NT2/D1 (cell line): ENCODE measurements around the gene LRRTM4.

Experiments used
- DNase-seq: peaks from one replicate; pipeline ENCODE4 v3.0.0-alpha.2; 2011; ENCODE audit warnings: low read depth, low spot score
- H3K27me3 ChIP-seq: 2 replicates; pipeline ENCODE4 v1.6.0; 2011; ENCODE audit warnings: mild to moderate bottlenecking; ENCODE audit not compliant: insufficient read length, insufficient read depth
- H3K36me3 ChIP-seq: 2 replicates; pipeline ENCODE4 v1.6.1; 2011; ENCODE audit warnings: mild to moderate bottlenecking, low read length, mixed read lengths; ENCODE audit not compliant: insufficient read depth, insufficient read length
- H3K4me1 ChIP-seq: 2 replicates; pipeline ENCODE4 v1.5.1; 2011; ENCODE audit not compliant: insufficient read depth, insufficient read length
- H3K4me3 ChIP-seq: 2 replicates; pipeline ENCODE4 v1.5.1; 2011; ENCODE audit warnings: low read depth; ENCODE audit not compliant: insufficient read length
- H3K9ac ChIP-seq: 2 replicates; pipeline ENCODE4 v1.6.0; 2011; ENCODE audit warnings: low read depth; ENCODE audit not compliant: insufficient read length
- H3K9me3 ChIP-seq: 2 replicates; pipeline ENCODE4 v1.5.1; 2011; ENCODE audit warnings: mild to moderate bottlenecking, low read length; ENCODE audit not compliant: insufficient read depth
- SUZ12 ChIP-seq: IDR thresholded peaks from 2 replicates; pipeline ENCODE4 v1.6.1; 2011; ENCODE audit not compliant: insufficient read length, insufficient read depth; ENCODE audit errors: extremely low read depth
- YY1 ChIP-seq: IDR thresholded peaks from 2 replicates; pipeline ENCODE4 v1.6.1; 2011; ENCODE audit not compliant: insufficient read length, insufficient read depth
- ZNF274 ChIP-seq: IDR thresholded peaks from 2 replicates; pipeline ENCODE4 v1.6.1; 2011; ENCODE audit warnings: mild to moderate bottlenecking, low read depth, low read length

LRRTM4 gene

DNA sequence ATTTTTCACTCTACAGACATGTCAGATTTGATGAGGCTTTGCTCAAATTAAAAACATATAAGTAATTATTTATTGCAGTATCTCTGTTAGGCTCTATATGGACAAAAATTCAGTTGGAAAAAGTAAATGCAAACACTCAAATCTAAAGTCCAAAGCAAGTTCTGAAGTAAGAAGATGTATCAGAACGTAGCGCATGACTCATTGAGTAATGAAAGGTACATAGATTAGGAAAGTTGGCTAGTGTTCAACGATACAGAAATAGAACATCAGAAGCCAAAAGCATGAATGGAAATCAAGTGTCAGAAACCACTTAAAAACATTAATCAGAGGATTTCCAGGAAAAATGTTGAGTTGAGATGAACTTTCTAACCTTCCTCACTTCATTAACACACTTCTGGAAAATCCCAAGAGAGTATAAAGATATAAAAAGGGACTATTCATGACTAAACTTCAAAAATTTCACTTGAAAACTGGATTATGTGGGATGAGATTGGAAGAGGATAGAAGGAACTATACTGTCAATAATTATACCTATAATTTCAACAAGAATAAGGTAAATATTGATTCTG, 494.1 kb downstream of the LRRTM4 start:
- H3K4me1 ChIP-seq = no peaks in the 10 kb centered on the region
- H3K9ac ChIP-seq = no peak overlapping the region
- H3K4me3 ChIP-seq = no peak overlapping the region
- no peaks in the 10 kb centered on the region for H3K36me3 ChIP-seq
- no peak for TF ChIP-seq SUZ12
- DNase-seq = no peak
- H3K27me3 ChIP-seq = no peaks in the 10 kb centered on the region
- peaks cover 2% of the 10 kb centered on the region; the same call in 1 of the 2 replicates for H3K9me3 ChIP-seq

DNA sequence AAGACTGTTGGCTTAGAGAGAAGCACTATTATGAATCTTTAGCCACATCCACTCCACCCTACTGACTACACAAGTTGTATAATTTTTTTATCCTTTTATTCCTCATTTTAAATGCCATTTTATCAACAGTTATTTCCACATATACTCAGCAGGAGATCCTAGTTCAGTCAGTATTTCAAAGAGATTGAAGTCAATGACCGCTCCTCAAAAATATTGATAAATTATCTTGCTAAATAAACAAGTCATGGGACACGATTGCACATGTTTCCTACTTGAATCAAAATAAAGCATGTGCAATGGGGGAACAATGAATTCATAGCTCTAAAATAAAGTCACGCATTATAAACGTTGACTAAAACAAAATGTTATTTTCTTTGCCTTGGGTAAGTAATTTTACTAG, 496.5 kb downstream of the LRRTM4 start:
- DNase-seq = no peak
- no peaks in the 10 kb centered on the region for H3K36me3 ChIP-seq
- H3K9ac ChIP-seq = no peak overlapping the region
- peaks cover 6% of the 10 kb centered on the region; the same call in 1 of the 2 replicates for H3K9me3 ChIP-seq
- H3K4me1 ChIP-seq = no peaks in the 10 kb centered on the region
- H3K4me3 ChIP-seq = no peak overlapping the region
- no peak for TF ChIP-seq SUZ12
- no peak for TF ChIP-seq YY1
- no peak for TF ChIP-seq ZNF274
- H3K27me3 ChIP-seq = no peaks in the 10 kb centered on the region

DNA sequence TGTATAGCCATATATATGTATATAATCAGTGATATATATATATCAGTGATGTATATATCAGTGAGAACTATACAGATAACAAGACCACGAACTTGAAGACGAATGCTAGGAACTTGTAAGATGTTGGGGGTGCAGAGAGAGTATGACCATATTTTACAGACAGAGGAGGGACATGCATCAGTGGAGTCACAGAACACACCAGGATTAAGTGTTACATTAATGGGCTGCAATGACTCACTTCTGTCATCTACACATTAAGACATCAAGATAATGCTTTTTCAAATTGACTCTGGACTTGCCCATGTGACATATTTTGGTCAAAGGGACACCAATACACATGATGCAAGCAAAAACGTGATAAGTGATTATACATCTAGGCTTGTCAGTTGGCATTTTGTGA, 501.0 kb downstream of the LRRTM4 start:
- H3K4me3 ChIP-seq = no peak overlapping the region
- H3K4me1 ChIP-seq = no peaks in the 10 kb centered on the region
- TF ChIP-seq SUZ12 (no peak), YY1 (no peak), ZNF274 (no peak)
- no peaks in the 10 kb centered on the region for H3K27me3 ChIP-seq
- H3K36me3 ChIP-seq = no peaks in the 10 kb centered on the region
- no peak overlapping the region for H3K9ac ChIP-seq
- DNase-seq = no peak
- peaks cover 6% of the 10 kb centered on the region; the same call in 1 of the 2 replicates for H3K9me3 ChIP-seq

DNA sequence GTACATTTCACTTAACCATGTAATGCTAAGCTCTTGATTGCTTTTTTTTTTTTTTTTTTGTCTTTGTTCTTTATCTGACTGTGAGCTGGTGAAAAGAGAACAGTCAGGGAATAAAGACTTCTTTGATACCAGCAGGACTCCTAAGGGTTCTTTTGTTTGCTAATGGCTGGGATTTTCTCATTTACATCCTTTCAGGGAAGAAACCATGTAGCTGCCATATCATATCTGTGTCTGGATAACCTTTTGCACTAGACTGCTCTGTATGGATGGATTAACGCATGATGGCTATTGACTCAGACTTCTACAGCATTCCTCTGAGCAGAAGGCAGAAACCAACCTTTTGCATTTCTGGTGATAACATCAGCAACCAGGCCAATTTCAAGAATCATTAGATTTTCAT, 504.0 kb downstream of the LRRTM4 start:
- Histone ChIP-seq H3K9me3 (peaks cover 6% of the 10 kb centered on the region; the same call in 1 of the 2 replicates), H3K4me1 (no peaks in the 10 kb centered on the region), H3K27me3 (no peaks in the 10 kb centered on the region), H3K4me3 (no peak overlapping the region), H3K36me3 (no peaks in the 10 kb centered on the region), H3K9ac (no peak overlapping the region)
- no peak for DNase-seq
- TF ChIP-seq YY1 (no peak), SUZ12 (no peak), ZNF274 (no peak)

DNA sequence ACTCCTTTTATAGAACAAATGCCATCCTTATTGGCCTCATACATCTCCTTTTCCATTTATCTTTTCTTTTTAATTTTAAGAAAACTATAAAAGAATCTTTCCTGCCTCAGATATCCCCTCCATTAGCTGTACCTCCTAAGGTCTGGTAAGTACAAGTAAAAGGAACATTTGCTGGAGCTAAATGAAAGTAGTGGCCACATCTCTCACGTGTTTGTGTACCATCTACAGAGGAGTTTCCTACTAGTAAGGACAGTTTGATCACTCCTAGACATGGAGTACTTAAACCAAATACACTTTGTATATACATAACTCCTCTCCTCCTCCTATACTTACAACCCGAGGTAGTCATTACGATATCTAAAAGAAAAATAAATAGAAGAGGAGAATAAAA, 504.8 kb downstream of the LRRTM4 start:
- Histone ChIP-seq H3K27me3 (no peaks in the 10 kb centered on the region), H3K4me1 (no peaks in the 10 kb centered on the region), H3K9me3 (no peaks in the 10 kb centered on the region), H3K9ac (no peak overlapping the region), H3K36me3 (no peaks in the 10 kb centered on the region), H3K4me3 (no peak overlapping the region)
- no peak for DNase-seq
- TF ChIP-seq SUZ12 (no peak), ZNF274 (no peak), YY1 (no peak)

DNA sequence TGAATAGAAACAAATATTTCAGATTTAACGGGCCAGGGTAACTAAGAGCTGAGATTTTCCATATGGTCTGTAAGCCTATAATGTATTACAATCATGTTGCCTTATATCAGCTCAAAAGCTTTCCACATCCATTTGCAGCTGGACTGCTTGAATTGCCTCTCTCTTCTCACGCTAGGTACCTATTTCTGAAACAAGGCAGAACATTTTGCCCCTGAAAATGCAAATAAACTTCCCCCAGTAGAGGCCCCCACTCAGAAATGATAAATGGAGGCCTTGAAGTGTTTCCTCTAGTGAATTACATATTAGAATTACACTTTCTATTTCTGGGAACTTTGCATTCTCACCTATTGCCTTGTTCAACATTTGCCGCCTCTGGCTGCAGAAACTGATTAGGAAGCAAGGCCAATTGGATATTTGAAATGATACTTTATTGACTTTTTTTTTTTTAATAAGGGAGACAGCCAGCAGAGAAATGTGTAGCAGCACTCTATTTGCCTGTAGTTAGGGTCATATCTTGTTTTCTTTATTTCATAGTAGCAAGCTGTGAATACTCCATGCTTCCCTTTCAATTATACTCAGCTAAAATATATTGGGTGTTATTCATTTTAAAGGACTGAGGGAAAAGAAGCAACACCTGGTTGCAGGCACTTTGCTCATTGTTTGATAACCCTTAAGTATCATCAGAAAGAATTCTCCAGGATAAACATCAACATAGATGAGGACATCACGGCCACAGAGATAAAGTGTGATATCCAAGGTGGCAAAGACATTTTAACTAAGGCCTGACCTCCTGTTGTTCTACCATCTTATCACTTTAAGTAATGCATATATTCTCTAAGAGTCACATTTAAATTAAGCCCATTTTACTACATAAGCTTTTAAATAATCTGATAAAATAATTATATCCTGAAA, 505.5 kb downstream of the LRRTM4 start:
- Histone ChIP-seq H3K9ac (no peak overlapping the region), H3K4me3 (no peak overlapping the region), H3K4me1 (no peaks in the 10 kb centered on the region), H3K36me3 (no peaks in the 10 kb centered on the region), H3K27me3 (no peaks in the 10 kb centered on the region), H3K9me3 (no peaks in the 10 kb centered on the region)
- no peak for TF ChIP-seq SUZ12
- no peak for TF ChIP-seq ZNF274
- no peak for TF ChIP-seq YY1
- DNase-seq = no peak

DNA sequence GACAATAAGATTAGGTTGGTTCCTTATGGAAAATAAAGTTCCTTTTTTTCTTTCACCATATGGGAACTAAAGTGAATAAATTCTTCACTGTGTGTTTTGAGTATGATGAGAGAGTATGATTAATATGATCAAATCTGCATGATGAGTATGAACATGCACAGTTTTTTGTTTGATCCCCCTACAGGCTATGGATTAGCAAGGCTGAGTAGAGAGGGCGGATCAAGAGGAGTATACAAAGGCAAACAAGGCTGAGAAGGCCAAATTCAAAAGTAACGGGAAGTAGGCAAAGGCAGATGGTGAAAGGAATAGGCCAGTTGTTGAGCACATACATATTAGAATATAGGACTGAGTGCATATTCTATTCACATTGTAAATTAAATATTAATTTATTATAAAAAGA, 508.2 kb downstream of the LRRTM4 start:
- Histone ChIP-seq H3K9me3 (no peaks in the 10 kb centered on the region), H3K4me3 (no peak overlapping the region), H3K27me3 (no peaks in the 10 kb centered on the region), H3K4me1 (no peaks in the 10 kb centered on the region), H3K36me3 (no peaks in the 10 kb centered on the region), H3K9ac (no peak overlapping the region)
- DNase-seq = no peak
- no peak for TF ChIP-seq ZNF274
